IMR-90 (cell line): Measurements from ENCODE around the gene NFYB. TPM values are rescaled to one million over a fixed set of nuclear protein-coding genes. Genes with fewer than 3 reads are reported as not detected.

ENCODE experiments used
- ATAC-seq: fragments of 200-7000 bp; cut with Tn5 transposase; 2 replicates; pipeline ENCODE4 v1.9.1; 2020; ENCODE audit warnings: low read depth, mild to moderate bottlenecking, moderate library complexity
- BruUV-seq: library from RNA; stranded (reverse); fragments of 400-500 nt; replicated peaks from 2 replicates; lab custom pipeline; 2021; lab: Mats Ljungman, UMichigan
- CTCF ChIA-PET: fragments of 300-600 bp; formaldehyde crosslinking; extraction: SDS; loops from one replicate; lab custom pipeline; 2021; ENCODE audit warnings: antibody characterized with exemption; lab: Yijun Ruan, JAX
- POLR2A ChIA-PET: fragments of 300-600 bp; sonication (Branson Sonifier 250); formaldehyde crosslinking; loops from one replicate; lab custom pipeline; 2022; ENCODE audit warnings: antibody characterized with exemption; ENCODE audit not compliant: unreplicated experiment; lab: Charles Lee
- DNase-seq: peaks from one replicate; pipeline ENCODE4 v3.0.0; 2013
- H2AFZ ChIP-seq: replicated peaks from 2 replicates; pipeline ENCODE3; 2013; ENCODE audit warnings: low read length, mild to moderate bottlenecking; ENCODE audit not compliant: poor library complexity
- H2AK5ac ChIP-seq: 2 replicates; pipeline ENCODE4 v1.6.1; 2013; ENCODE audit warnings: low read depth, low read length, inconsistent platforms
- H2AK9ac ChIP-seq: replicated peaks from 2 replicates; pipeline ENCODE3; 2013; ENCODE audit warnings: mild to moderate bottlenecking, low read depth, low read length, moderate library complexity; ENCODE audit not compliant: poor library complexity
- H2BK120ac ChIP-seq: 2 replicates; pipeline ENCODE4 v1.6.1; 2013; ENCODE audit warnings: low read depth, low read length, inconsistent platforms
- H2BK15ac ChIP-seq: 3 replicates; pipeline ENCODE4 v1.6.1; 2013; ENCODE audit warnings: low read depth, low read length, inconsistent platforms
- H2BK20ac ChIP-seq: 2 replicates; pipeline ENCODE4 v1.6.1; 2013; ENCODE audit warnings: low read depth, mild to moderate bottlenecking, inconsistent platforms, low read length, moderate library complexity
- H2BK5ac ChIP-seq: 2 replicates; pipeline ENCODE4 v1.6.1; 2013; ENCODE audit warnings: mild to moderate bottlenecking, low read depth, low read length, inconsistent platforms; ENCODE audit not compliant: poor library complexity, severe bottlenecking
- H3K14ac ChIP-seq: replicated peaks from 2 replicates; pipeline ENCODE4 v1.6.1; 2013; ENCODE audit warnings: low read depth, low read length, inconsistent platforms
- H3K18ac ChIP-seq: 2 replicates; pipeline ENCODE4 v1.6.1; 2013; ENCODE audit warnings: low read depth, low read length, control low read depth
- H3K23ac ChIP-seq: 2 replicates; pipeline ENCODE4 v1.6.1; 2013; ENCODE audit warnings: low read depth, low read length, inconsistent platforms
- H3K27ac ChIP-seq: 2 replicates; pipeline ENCODE4 v1.5.1; 2013; ENCODE audit warnings: mild to moderate bottlenecking, control low read depth, low read length; ENCODE audit not compliant: insufficient read depth
- H3K27me3 ChIP-seq: 2 replicates; pipeline ENCODE4 v1.6.1; 2013; ENCODE audit warnings: low read length; ENCODE audit not compliant: control insufficient read depth, insufficient read depth
- H3K36me3 ChIP-seq: 2 replicates; pipeline ENCODE4 v1.6.1; 2013; ENCODE audit warnings: low read length, mixed read lengths; ENCODE audit not compliant: control insufficient read depth, insufficient read depth
- H3K4ac ChIP-seq: 2 replicates; pipeline ENCODE4 v1.6.1; 2013; ENCODE audit warnings: low read depth, low read length, inconsistent platforms
- H3K4me1 ChIP-seq: 2 replicates; pipeline ENCODE4 v1.6.1; 2013; ENCODE audit warnings: low read length, mixed read lengths; ENCODE audit not compliant: control insufficient read depth, insufficient read depth
- H3K4me2 ChIP-seq: 2 replicates; pipeline ENCODE4 v1.6.1; 2013; ENCODE audit warnings: low read depth, mild to moderate bottlenecking, control low read depth, low read length, moderate library complexity
- H3K4me3 ChIP-seq: 2 replicates; pipeline ENCODE4 v1.5.1; 2013; ENCODE audit warnings: low read depth, mild to moderate bottlenecking, control low read depth, low read length, moderate library complexity; ENCODE audit not compliant: insufficient read depth
- H3K56ac ChIP-seq: 2 replicates; pipeline ENCODE4 v1.6.1; 2013; ENCODE audit warnings: low read length, inconsistent platforms; ENCODE audit not compliant: insufficient read depth; ENCODE audit errors: extremely low read depth
- H3K79me1 ChIP-seq, 2 experiments: 2 replicates each; pipeline ENCODE4 v1.6.1; 2013; ENCODE audit warnings: low read length in 2 of 2, inconsistent platforms in 1 of 2, low read depth in 1 of 2
- H3K9ac ChIP-seq: 2 replicates; pipeline ENCODE4 v1.6.1; 2013; ENCODE audit warnings: low read depth, low read length, control low read depth
- H3K9me1 ChIP-seq: 2 replicates; pipeline ENCODE4 v1.6.1; 2013; ENCODE audit warnings: low read length, inconsistent platforms; ENCODE audit not compliant: insufficient read depth
- H3K9me3 ChIP-seq: 2 replicates; pipeline ENCODE4 v1.6.1; 2013; ENCODE audit warnings: low read length; ENCODE audit not compliant: control insufficient read depth, insufficient read depth
- H4K20me1 ChIP-seq: 2 replicates; pipeline ENCODE4 v1.6.1; 2013; ENCODE audit warnings: low read length, inconsistent platforms; ENCODE audit not compliant: insufficient read depth
- H4K5ac ChIP-seq: 2 replicates; pipeline ENCODE4 v1.6.1; 2013; ENCODE audit warnings: mild to moderate bottlenecking, low read depth, low read length, control low read depth
- H4K8ac ChIP-seq, 2 experiments: 2 replicates each; pipeline ENCODE4 v1.6.1; 2013; ENCODE audit warnings: low read depth in 2 of 2, low read length in 2 of 2, control low read depth in 1 of 2, inconsistent platforms in 1 of 2
- H4K91ac ChIP-seq: 2 replicates; pipeline ENCODE4 v1.6.1; 2013; ENCODE audit warnings: low read depth, low read length, inconsistent platforms; ENCODE audit not compliant: insufficient read depth
- CEBPB ChIP-seq: IDR thresholded peaks from 2 replicates; pipeline ENCODE4 v1.6.1; 2012; ENCODE audit warnings: low read depth, low read length, improper control_type of control experiment
- CHD1 ChIP-seq: IDR thresholded peaks from 2 replicates; pipeline ENCODE4 v1.6.1; 2012; ENCODE audit warnings: low read depth, low read length, improper control_type of control experiment
- NFE2L2 ChIP-seq: fragments of 150-350 bp; IDR thresholded peaks from 2 replicates; pipeline ENCODE4 v1.6.1; 2016; ENCODE audit warnings: low read depth, mild to moderate bottlenecking, low read length
- RCOR1 ChIP-seq: IDR thresholded peaks from 2 replicates; pipeline ENCODE4 v1.6.1; 2012; ENCODE audit warnings: mild to moderate bottlenecking, low read length, improper control_type of control experiment; ENCODE audit not compliant: insufficient replicate concordance
- RFX5 ChIP-seq: IDR thresholded peaks from 2 replicates; pipeline ENCODE4 v1.8.0; 2012; ENCODE audit warnings: low read depth, mild to moderate bottlenecking, low read length, moderate library complexity
- SMC3 ChIP-seq: fragments of 150-350 bp; IDR thresholded peaks from 2 replicates; pipeline ENCODE4 v1.6.1; 2016; ENCODE audit warnings: low read depth, mild to moderate bottlenecking, antibody characterized with exemption, low read length, moderate library complexity
- WGBS, 2 experiments: methylation state at CpG; one replicate each; pipeline versions ENCODE4 v1.1.5 to v1.1.7; 2013; ENCODE audit warnings: missing lambda C conversion rate in 2 of 2; ENCODE audit not compliant: insufficient read length in 1 of 2; ENCODE audit errors: extremely low coverage in 2 of 2; 5-methylcytosine and 5-hydroxymethylcytosine counted together
- dilution Hi-C: fragments of 300-500 bp; cut with HindIII; formaldehyde crosslinking; loops from one replicate; pipeline ENCODE4 v1.14.3; 2018; ENCODE audit warnings: low sequenced_read_pairs; ENCODE audit not compliant: unreplicated experiment
- in situ Hi-C: fragments of 300-500 bp; cut with MboI; formaldehyde crosslinking; loops from 3 replicates; pipeline ENCODE4 v1.14.3; 2019; ENCODE audit warnings: low sequenced_read_pairs, inconsistent platforms, mixed read lengths
- intact Hi-C: fragments of 100-400 bp; cut with micrococcal nuclease; formaldehyde crosslinking; loops from 2 replicates; pipeline ENCODE4 v1.10.0; 2022
- polyA plus RNA-seq, 3 experiments: library from polyadenylated mRNA; depleted of rRNA; stranded (reverse); fragments of >200 nt; gene quantifications; 2 replicates each; pipeline ENCODE4 v1.2.3, GENCODE V29; 2012; ENCODE audit warnings: low replicate concordance in 1 of 3
- total RNA-seq: library from RNA; depleted of rRNA; stranded (reverse); fragments of >200 nt; gene quantifications from 2 replicates; pipeline ENCODE4 v1.2.3, GENCODE V29; 2012
- TF ChIP-seq, protein P1 (sequence below): fragments of 150-350 bp; IDR thresholded peaks from 2 replicates; pipeline ENCODE4 v1.6.1; 2016; ENCODE audit warnings: low read depth, mild to moderate bottlenecking, low read length, moderate library complexity, borderline replicate concordance
- TF ChIP-seq, protein P2 (sequence below): conservative IDR thresholded peaks from 2 replicates; pipeline ENCODE4 v1.5.1; 2012; ENCODE audit warnings: mild to moderate bottlenecking, low read depth, low read length, improper control_type of control experiment

NFYB gene
- total and polyA plus RNA-seq, 2 of the 4 experiments (the other 2 are of a cell fraction) = 22.2 to 28.4 TPM

DNA sequence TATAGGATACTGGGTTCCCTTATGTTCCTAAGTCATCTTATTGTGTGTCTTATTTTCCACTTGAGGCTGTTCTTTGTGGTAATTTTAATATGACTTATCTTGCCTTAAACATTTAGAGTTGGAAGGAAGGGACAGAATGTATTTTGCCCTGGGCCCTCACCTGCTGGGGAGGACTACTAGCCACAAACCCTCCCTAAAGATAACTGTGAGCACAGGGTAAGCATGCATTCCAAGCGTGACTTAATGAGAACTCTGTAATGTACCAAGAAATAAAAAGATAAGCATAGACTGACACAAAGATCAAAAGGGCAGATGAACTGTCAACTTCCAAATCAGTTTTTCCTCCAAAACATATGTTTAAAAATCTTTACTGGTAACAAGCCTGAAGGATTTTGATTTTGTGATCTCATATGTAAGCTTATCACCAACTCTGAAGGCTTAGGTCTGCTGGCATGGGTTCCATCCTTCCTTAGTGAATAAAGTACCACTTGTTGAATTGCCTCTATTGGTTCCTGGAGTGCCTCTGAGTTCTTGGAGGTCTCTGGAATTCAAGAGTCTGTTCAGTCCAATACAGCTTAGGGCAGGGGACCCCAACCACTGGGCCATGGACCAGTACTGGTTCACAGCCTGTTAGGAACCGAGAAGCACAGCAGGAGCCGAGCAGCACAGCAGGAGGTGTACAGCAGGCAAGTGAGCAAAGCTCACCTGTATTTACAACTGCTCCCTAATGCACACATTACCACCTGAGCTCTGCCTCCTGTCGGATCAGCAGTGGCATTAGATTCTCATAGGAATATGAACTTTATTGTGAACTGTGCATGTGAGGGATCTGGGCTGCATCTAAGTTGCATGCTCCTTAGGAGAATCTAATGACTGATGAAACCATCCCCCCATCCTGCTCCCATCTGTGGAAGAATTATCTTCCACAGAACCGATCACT is 29.8 kb upstream of the NFYB start:
- no peak overlapping the region for H2AK5ac ChIP-seq
- TF ChIP-seq, protein P1, sequence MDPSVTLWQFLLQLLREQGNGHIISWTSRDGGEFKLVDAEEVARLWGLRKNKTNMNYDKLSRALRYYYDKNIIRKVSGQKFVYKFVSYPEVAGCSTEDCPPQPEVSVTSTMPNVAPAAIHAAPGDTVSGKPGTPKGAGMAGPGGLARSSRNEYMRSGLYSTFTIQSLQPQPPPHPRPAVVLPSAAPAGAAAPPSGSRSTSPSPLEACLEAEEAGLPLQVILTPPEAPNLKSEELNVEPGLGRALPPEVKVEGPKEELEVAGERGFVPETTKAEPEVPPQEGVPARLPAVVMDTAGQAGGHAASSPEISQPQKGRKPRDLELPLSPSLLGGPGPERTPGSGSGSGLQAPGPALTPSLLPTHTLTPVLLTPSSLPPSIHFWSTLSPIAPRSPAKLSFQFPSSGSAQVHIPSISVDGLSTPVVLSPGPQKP = no peak
- TF ChIP-seq CHD1 = no peak
- TF ChIP-seq, protein P2, sequence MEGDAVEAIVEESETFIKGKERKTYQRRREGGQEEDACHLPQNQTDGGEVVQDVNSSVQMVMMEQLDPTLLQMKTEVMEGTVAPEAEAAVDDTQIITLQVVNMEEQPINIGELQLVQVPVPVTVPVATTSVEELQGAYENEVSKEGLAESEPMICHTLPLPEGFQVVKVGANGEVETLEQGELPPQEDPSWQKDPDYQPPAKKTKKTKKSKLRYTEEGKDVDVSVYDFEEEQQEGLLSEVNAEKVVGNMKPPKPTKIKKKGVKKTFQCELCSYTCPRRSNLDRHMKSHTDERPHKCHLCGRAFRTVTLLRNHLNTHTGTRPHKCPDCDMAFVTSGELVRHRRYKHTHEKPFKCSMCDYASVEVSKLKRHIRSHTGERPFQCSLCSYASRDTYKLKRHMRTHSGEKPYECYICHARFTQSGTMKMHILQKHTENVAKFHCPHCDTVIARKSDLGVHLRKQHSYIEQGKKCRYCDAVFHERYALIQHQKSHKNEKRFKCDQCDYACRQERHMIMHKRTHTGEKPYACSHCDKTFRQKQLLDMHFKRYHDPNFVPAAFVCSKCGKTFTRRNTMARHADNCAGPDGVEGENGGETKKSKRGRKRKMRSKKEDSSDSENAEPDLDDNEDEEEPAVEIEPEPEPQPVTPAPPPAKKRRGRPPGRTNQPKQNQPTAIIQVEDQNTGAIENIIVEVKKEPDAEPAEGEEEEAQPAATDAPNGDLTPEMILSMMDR = no peak
- no peak for TF ChIP-seq RFX5
- TF ChIP-seq NFE2L2 = no peak
- no peak for TF ChIP-seq RCOR1
- TF ChIP-seq CEBPB = no peak
- no peak for TF ChIP-seq SMC3
- no peak overlapping the region for H3K56ac ChIP-seq
- no peak overlapping the region for H2BK120ac ChIP-seq
- ATAC-seq (no peak), DNase-seq (no peak)
- no peak overlapping the region for H3K4me3 ChIP-seq
- dilution Hi-C loops (no loop called here), in situ Hi-C loops (no loop called here), intact Hi-C loops (no loop called here)
- H3K9me1 ChIP-seq = no peaks in the 10 kb centered on the region
- H2BK15ac ChIP-seq = no peak overlapping the region; the same call in 2 of the 3 replicates
- H4K8ac ChIP-seq = no peak overlapping the region
- no CpG with 5 or more reads among the region's 5 CpGs for WGBS, 2 experiments
- H2BK20ac ChIP-seq = no peak overlapping the region
- H3K18ac ChIP-seq = no peak overlapping the region
- H3K4ac ChIP-seq = no peak overlapping the region
- no peaks in the 10 kb centered on the region for H3K79me1 ChIP-seq
- H3K4me2 ChIP-seq = no peak overlapping the region
- no peak overlapping the region for H2BK5ac ChIP-seq
- H3K9me3 ChIP-seq = no peaks in the 10 kb centered on the region
- H2AFZ ChIP-seq = peak overlapping the region; percentile 63
- no peak overlapping the region for H2AK9ac ChIP-seq
- ChIA-PET CTCF (interaction anchor here (0.6 to 0.7 kb wide), 3 partner anchors 10 to 935 kb away, joined by 3 read pairs; no protein-coding TSS in a partner anchor), POLR2A (no interaction called here)
- H3K14ac ChIP-seq = no peak overlapping the region
- no peaks in the 10 kb centered on the region; the same call in 1 of the 2 replicates for H3K4me1 ChIP-seq
- no peaks in the 10 kb centered on the region for H3K36me3 ChIP-seq
- no peaks in the 10 kb centered on the region for H4K20me1 ChIP-seq
- H3K23ac ChIP-seq = no peak overlapping the region
- no peaks in the 10 kb centered on the region for H3K27me3 ChIP-seq
- no peak overlapping the region for H3K9ac ChIP-seq
- H3K27ac ChIP-seq = no peak overlapping the region
- H4K91ac ChIP-seq = no peak overlapping the region
- BruUV-seq = no TSS peak
- no peak overlapping the region for H4K5ac ChIP-seq
